ENCODE measurements around the gene COL7A1.

DNA sequence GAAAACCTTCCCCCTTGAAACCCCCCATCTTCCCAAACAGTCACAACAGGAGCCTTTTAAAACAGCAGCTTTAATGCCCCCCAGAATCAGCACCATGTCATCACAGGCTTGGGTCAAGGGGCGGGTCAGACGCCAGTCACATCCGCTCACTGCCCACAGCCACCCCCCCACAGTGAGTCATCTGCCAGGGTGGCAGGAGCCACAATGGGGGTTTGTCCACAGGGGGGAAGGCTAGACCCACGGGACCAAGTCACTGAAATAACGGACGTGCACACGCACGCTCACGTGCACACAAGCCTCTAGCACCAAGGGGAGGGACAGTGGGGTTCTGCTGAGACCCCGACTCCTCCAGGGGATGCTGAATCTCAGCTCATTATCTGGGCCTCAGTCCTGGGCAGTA is 31.1 kb downstream of the COL7A1 start:
- TF ChIP-seq, protein P1, sequence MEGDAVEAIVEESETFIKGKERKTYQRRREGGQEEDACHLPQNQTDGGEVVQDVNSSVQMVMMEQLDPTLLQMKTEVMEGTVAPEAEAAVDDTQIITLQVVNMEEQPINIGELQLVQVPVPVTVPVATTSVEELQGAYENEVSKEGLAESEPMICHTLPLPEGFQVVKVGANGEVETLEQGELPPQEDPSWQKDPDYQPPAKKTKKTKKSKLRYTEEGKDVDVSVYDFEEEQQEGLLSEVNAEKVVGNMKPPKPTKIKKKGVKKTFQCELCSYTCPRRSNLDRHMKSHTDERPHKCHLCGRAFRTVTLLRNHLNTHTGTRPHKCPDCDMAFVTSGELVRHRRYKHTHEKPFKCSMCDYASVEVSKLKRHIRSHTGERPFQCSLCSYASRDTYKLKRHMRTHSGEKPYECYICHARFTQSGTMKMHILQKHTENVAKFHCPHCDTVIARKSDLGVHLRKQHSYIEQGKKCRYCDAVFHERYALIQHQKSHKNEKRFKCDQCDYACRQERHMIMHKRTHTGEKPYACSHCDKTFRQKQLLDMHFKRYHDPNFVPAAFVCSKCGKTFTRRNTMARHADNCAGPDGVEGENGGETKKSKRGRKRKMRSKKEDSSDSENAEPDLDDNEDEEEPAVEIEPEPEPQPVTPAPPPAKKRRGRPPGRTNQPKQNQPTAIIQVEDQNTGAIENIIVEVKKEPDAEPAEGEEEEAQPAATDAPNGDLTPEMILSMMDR (IDR thresholded peaks at IDR 0.05; ENCODE audit: low read depth, low read length): no peak
- no peak for TF ChIP-seq EZH2phosphoT487 (IDR thresholded peaks at IDR 0.05; ENCODE audit: low read depth)

All from OCI-LY3 (cell line).